ENCODE data around the gene SLC38A11. TPM values are rescaled to one million over a fixed set of nuclear protein-coding genes. Genes with fewer than 3 reads are reported as not detected.

The SLC38A11 gene

Small RNA genes within 50 kb of the gene (small RNA-seq; reads per million reads assigned to genes)
- gene RNA5SP110 (ENCODE audit: low read depth) (not detected), gene RNA5SP111 (ENCODE audit: low read depth) (0.86 reads per million)
